ENCODE results near the gene C1QTNF6. TPM values are rescaled to one million over a fixed set of nuclear protein-coding genes. Genes with fewer than 3 reads are reported as not detected.

C1QTNF6 gene
- total and polyA plus RNA-seq, 10 of the 15 experiments (the other 5 are each of a cell fraction or from before 2014, with no cell fraction given), result 0.16 to 4.1 (median 1.3) TPM

GRCh38 chr22:37219533-37219932 lies 31.5 kb upstream of the C1QTNF6 start (continued):
- peak; percentile 17 for TF ChIP-seq ZNF687 (IDR thresholded peaks at IDR 0.05)
- TF ChIP-seq BMI1 (IDR thresholded peaks at IDR 0.05; ENCODE audit: borderline replicate concordance), result no peak
- TF ChIP-seq YBX1 (IDR thresholded peaks at IDR 0.05), result no peak
- 0 out of 2 replicates have a peak, but pooled peaks have one; percentile 5 for TF ChIP-seq ATF2 (IDR thresholded peaks at IDR 0.05; ENCODE audit: low read length)
- TF ChIP-seq KLF5 (IDR thresholded peaks at IDR 0.05; ENCODE audit: partially characterized antibody), result no peak
- no peak for TF ChIP-seq CEBPB (IDR thresholded peaks at IDR 0.05; ENCODE audit: borderline replicate concordance in 1 of 2, low read depth in 2 of 2, low read length in 2 of 2)
- no peak for TF ChIP-seq SMARCA5 (IDR thresholded peaks at IDR 0.05)
- TF ChIP-seq RAD51 (IDR thresholded peaks at IDR 0.05), result no peak
- no peak for TF ChIP-seq IRF4 (IDR thresholded peaks at IDR 0.05; ENCODE audit: low read depth, low read length)
- TF ChIP-seq CTCF (IDR thresholded peaks at IDR 0.05 in 2 of 3, conservative IDR thresholded peaks at IDR 0.05 in 1 of 3; ENCODE audit: control insufficient read depth in 2 of 3, extremely low read depth in 1 of 3, insufficient read depth in 1 of 3, low read depth in 3 of 3, low read length in 3 of 3), result no peak
- TF ChIP-seq NFYA (IDR thresholded peaks at IDR 0.05; ENCODE audit: borderline replicate concordance, low read depth, low read length), result no peak
- peak; percentile 53 for TF ChIP-seq POLR2A (IDR thresholded peaks at IDR 0.05; ENCODE audit: low read depth, low read length)
- peak; percentile 32; the same call in 1 of the 2 replicates for TF ChIP-seq POLR2AphosphoS5 (IDR thresholded peaks at IDR 0.05; ENCODE audit: low read length)
- no peak for TF ChIP-seq SREBF1 (IDR thresholded peaks at IDR 0.05; ENCODE audit: low read length)
- TF ChIP-seq TCF7 (IDR thresholded peaks at IDR 0.05; ENCODE audit: borderline replicate concordance), result no peak
- no peak for TF ChIP-seq SPI1 (IDR thresholded peaks at IDR 0.05; ENCODE audit: borderline replicate concordance, insufficient read depth, low read depth, low read length)
- TF ChIP-seq ZBTB40 (IDR thresholded peaks at IDR 0.05; ENCODE audit: borderline replicate concordance), result peak; percentile 7; the same call in 1 of the 2 replicates
- TF ChIP-seq PAX5 (IDR thresholded peaks at IDR 0.05; ENCODE audit: borderline replicate concordance, low read depth, low read length), result no peak
- no peak for TF ChIP-seq MEF2A (IDR thresholded peaks at IDR 0.05; ENCODE audit: insufficient read depth, low read depth, low read length)
- no peak for TF ChIP-seq SMAD1 (IDR thresholded peaks at IDR 0.05; ENCODE audit: low read depth, partially characterized antibody)
- no peak for TF ChIP-seq TBL1XR1 (IDR thresholded peaks at IDR 0.05; ENCODE audit: low read depth, low read length)

Data from GM12878 (cell line).